Measurements from ENCODE around the gene PALD1.

GRCh38 chr10:70615784-70616522 lies 137.4 kb downstream of the PALD1 start:
- no peak for TF ChIP-seq CTCF (IDR thresholded peaks at IDR 0.05)
- TF ChIP-seq POLR2AphosphoS5 (IDR thresholded peaks at IDR 0.05; ENCODE audit: insufficient read depth in 1 of 2, low read depth in 1 of 2), result no peak
- no peak for TF ChIP-seq POLR2A (IDR thresholded peaks at IDR 0.05)
